ENCODE data around the gene RACGAP1. TPM values are rescaled to one million over a fixed set of nuclear protein-coding genes. Genes with fewer than 3 reads are reported as not detected.

The RACGAP1 gene
- total RNA-seq, 6 experiments from 2014 or later = 2.8 to 5.4 (median 4.2) TPM

- Histone ChIP-seq H3K4me1 (peaks cover 0 to 4% (median 0%) of the 10 kb centered on the region in 4 donors), H3K27me3 (no peaks in the 10 kb centered on the region), H3K9me3 (no peaks in the 10 kb centered on the region), H3K27ac (no peak overlapping the region), H3K4me3 (no peak overlapping the region), H3K36me3 (no peaks in the 10 kb centered on the region)
- DNase-seq = peak in 2 of 3 donors; percentile 48 to 64
- 7% methylated on average over 31 of the region's 37 CpGs for WGBS (ENCODE audit: insufficient coverage, low coverage, low lambda C conversion rate, missing lambda C conversion rate)
- ATAC-seq = peak; percentile 58 to 76 (median 70)
- TF ChIP-seq CTCF (IDR thresholded peaks at IDR 0.05) (no peak), POLR2A (IDR thresholded peaks at IDR 0.05) (no peak)
- intact Hi-C loops (cut with DNase I) = no loop called here
These were observed 25.3 kb upstream of the RACGAP1 start for GRCh38 chr12:50050410-50051098.

- no peaks in the 10 kb centered on the region for H3K36me3 ChIP-seq
- intact Hi-C loops (cut with DNase I) = no loop called here
- no peak overlapping the region for H3K27ac ChIP-seq
- no peak overlapping the region for H3K4me3 ChIP-seq
- WGBS (ENCODE audit: insufficient coverage, low coverage, low lambda C conversion rate, missing lambda C conversion rate) = 80% methylated on average over 3 of the region's 3 CpGs
- DNase-seq (no peak), ATAC-seq (peak in 1 of 4 donors; percentile 21)
- H3K9me3 ChIP-seq = no peaks in the 10 kb centered on the region
- TF ChIP-seq CTCF (IDR thresholded peaks at IDR 0.05) (no peak), POLR2A (IDR thresholded peaks at IDR 0.05) (no peak)
- peaks cover 0 to 4% (median 0%) of the 10 kb centered on the region in 4 donors for H3K4me1 ChIP-seq
- H3K27me3 ChIP-seq = no peaks in the 10 kb centered on the region
These were observed 24.8 kb upstream of the RACGAP1 start for GRCh38 chr12:50050119-50050385.

GRCh38 chr12:50049254-50050118 is 24.2 kb upstream of the RACGAP1 start:
- DNase-seq (no peak), ATAC-seq (no peak)
- WGBS (ENCODE audit: insufficient coverage, low coverage, low lambda C conversion rate, missing lambda C conversion rate) = 88% methylated on average over 3 of the region's 3 CpGs
- H3K4me3 ChIP-seq = no peak overlapping the region
- TF ChIP-seq CTCF (IDR thresholded peaks at IDR 0.05) (no peak), POLR2A (IDR thresholded peaks at IDR 0.05) (no peak)
- no peaks in the 10 kb centered on the region for H3K36me3 ChIP-seq
- no peak overlapping the region for H3K27ac ChIP-seq
- H3K9me3 ChIP-seq = no peaks in the 10 kb centered on the region
- no peaks in the 10 kb centered on the region for H3K27me3 ChIP-seq
- intact Hi-C loops (cut with DNase I) = no loop called here
- H3K4me1 ChIP-seq = peaks cover 0 to 4% (median 0%) of the 10 kb centered on the region in 4 donors

GRCh38 chr12:50047693-50048250 is 22.5 kb upstream of the RACGAP1 start:
- no peaks in the 10 kb centered on the region for H3K9me3 ChIP-seq
- ATAC-seq (no peak), DNase-seq (no peak)
- WGBS (ENCODE audit: insufficient coverage, low coverage, low lambda C conversion rate, missing lambda C conversion rate) = 83% methylated on average over 7 of the region's 7 CpGs
- intact Hi-C loops (cut with DNase I) = no loop called here
- no peaks in the 10 kb centered on the region for H3K36me3 ChIP-seq
- H3K27me3 ChIP-seq = no peaks in the 10 kb centered on the region
- peaks cover 0 to 4% (median 0%) of the 10 kb centered on the region in 4 donors for H3K4me1 ChIP-seq
- TF ChIP-seq POLR2A (IDR thresholded peaks at IDR 0.05) = no peak
- TF ChIP-seq CTCF (IDR thresholded peaks at IDR 0.05) = no peak
- H3K4me3 ChIP-seq = no peak overlapping the region
- no peak overlapping the region for H3K27ac ChIP-seq
